ENCODE data around the gene NAT9.

Gene NAT9

DNA sequence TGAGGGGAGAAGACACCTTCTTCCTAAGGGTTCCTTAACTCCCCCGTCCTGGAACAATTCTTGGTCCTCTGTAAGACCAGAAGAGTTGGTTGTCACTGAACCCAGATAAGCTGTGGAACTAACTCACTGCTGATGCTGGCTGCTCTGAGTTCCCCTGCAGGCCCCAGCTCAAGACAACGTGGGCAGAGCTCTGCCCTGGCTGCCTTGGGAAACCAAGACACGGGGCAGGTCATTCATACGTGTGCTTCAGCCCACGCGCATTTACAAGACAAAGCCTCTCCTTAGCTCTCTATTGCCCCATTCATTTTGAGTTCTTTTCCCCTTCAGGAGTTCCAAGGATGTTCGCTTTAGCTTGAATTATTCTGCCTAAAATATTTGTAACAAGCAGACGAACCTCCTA is 3.4 kb upstream of the NAT9 start:
- DNase-seq: no peak

GRCh38 chr17:74778960-74779359 is 2.8 kb upstream of the NAT9 start:
- DNase-seq: no peak

- no peak for DNase-seq
These were observed 1.9 kb upstream of the NAT9 start for GRCh38 chr17:74777901-74778515.

GRCh38 chr17:74776990-74777389 is 845 bp upstream of the NAT9 start:
- DNase-seq: no peak

GRCh38 chr17:74775409-74776043 is 619 bp downstream of the NAT9 start:
- no peak for DNase-seq

GRCh38 chr17:74773871-74774286 is 2.3 kb downstream of the NAT9 start:
- no peak for DNase-seq

DNA sequence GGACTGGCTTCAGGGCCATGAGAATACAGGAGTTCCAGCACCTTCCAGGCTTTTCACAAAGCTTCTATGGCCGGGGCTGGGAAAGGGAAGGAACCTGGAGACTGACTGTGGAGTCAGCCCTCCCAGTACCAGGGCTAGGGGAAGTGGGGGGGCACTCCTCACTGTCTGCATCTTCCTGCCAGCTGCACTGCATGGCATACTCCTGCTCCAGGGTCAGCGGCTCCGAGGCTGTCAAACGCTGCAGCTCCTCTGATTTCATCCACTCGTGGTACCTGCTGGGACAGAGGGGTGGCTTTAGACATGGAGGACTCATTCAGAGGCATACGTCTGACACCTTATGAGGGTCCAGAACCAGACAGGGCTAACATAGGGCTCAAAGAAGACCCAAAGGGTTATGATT is 2.7 kb downstream of the NAT9 start:
- DNase-seq: no peak

DNA sequence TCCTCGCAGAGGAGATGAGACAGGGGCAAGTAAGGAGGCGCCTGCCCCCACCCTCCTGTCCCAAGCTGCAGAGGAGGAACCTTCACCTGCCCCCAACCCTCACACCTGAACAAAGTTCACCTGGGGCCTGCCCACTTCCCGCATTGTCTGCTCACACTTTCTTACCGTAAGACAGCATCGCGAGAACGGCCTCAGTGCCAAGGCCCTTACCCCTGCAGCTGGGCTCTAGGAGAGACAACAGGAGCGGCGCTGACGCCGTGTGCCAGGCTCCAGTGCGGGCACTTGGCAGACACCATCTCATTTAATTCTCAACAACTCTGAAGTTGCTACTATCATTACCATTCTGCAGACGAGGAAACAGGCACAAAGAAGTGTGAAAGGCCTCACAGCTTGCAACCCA is 4.1 kb downstream of the NAT9 start:
- no peak for DNase-seq

GRCh38 chr17:74771319-74771914 is 4.7 kb downstream of the NAT9 start:
- DNase-seq: no peak

GRCh38 chr17:74770498-74771318 is 5.4 kb downstream of the NAT9 start:
- no peak for DNase-seq

DNA sequence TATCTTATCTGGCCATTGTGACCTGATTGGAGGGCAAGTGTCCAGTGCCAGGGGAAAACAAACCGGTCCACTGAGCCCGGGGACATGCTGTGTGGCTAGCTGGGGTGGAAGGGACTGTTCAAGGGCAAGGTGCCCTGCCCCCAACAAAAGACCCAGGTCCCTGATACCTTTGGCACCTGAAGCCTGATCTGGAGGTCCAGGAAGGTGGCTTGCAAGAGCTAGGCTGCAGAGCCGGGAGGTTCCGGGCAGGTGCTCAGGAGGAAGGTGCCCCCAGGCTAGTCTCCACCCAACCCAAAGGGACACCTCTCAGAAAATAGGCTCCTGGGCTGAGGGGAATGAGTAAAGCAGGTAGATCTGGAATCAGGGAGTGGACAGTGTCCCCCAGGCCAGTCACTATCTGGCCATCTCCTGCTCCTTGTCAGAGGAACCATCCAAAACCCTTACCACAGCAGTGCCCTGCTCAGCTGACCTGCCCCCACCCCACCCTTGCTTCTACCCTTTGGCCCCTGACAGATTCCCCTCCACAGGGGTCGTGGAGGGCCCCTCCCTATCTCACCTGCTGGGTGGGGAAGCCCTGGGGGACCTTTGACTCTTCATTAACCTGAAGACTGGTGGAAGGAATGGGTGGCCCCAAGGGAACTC is 6.2 kb downstream of the NAT9 start:
- DNase-seq: no peak

- no peak for DNase-seq
These were observed 6.8 kb downstream of the NAT9 start for GRCh38 chr17:74769266-74769855.

- no peak for DNase-seq
These were observed 7.4 kb downstream of the NAT9 start for GRCh38 chr17:74768763-74769114.

DNA sequence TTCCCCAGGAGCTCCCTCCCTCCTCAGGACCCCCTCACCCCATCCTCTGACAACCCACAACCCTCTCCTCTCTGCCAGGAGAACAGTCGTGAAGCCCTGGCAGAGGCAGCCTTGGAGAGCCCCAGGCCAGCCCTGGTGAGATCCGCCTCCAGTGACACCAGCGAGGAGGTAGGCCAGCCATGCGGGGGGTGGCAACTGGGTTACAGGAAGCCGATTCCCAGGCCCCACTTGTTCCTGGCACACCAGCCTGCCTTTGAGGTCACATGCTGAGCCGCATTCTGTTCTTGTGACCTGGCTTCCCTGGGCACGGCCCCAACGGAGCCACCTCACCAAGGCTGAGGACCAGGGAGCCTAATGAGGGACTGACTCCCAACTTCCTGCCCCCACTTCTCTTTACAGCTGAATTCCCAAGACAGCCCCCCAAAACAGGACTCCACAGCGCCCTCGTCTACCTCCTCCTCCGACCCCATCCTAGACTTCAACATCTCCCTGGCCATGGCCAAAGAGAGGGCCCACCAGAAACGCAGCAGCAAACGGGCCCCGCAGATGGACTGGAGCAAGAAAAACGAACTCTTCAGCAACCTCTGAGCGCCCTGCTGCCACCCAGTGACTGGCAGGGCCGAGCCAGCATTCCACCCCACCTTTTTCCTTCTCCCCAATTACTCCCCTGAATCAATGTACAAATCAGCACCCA is 7.9 kb downstream of the NAT9 start:
- DNase-seq: no peak

DNA sequence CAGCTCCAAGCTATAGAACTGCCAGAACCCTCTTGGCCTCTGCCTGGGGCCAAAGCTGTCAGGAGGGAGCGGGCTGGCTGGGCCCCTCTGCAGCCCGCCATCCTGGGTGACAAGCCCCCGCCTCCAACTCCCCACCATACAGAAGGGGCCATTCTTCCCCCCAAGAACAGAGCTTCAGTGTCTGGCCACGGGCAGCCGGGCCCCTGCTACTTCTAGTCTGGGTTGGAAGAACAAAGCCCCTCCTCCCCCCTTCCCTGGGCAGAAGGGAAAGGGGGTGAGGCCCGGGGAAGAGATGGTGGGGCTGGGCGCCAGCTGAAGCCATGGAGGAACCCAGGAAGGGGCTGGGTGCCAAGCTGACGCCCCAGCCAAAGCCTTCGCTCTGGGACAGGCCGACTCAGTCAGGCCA is 9.0 kb downstream of the NAT9 start:
- no peak for DNase-seq

DNA sequence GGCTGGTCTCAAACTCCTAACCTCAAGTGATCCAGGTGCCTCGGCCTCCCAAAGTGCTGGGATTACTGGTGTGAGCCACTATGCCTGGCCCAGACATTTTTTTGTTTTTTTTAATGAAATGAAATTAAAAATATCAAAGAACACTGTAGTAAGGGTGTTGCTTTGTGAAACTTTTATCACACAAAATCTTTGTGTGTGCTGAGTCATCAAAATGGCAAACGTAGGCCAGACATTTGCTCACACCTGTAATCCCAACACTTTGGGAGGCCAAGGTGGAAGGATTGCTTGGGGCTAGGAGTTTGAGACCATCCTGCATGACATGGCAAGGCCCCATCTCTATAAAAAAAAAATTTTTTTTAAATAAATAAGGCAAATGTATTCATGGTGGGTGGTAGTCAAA is 9.7 kb downstream of the NAT9 start:
- DNase-seq: no peak

DNA sequence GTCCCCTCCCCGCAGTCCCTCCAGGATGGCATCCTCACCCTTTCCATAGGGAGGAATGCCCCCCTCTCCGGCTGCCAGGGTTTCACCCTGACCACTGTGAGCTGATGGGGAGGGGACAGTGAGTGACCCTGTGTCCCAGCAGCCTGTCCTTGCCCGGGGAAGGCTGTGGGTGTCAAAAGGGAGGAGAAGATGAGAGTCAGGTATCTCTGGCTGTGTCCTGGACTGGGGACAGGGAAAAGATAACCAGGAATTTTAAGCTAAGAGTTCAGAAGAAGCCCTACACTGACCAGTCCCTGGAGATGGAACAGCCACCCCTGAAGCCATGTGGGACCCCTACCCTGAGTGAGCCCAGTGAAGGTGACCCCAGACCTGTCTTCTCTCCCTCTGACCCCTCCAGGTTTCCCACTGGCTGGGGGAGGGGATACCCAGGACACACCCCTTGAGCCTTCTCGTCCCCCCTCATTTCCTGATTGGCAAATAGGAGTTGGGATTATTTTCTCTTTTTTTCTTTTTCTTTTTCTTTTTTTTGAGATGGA is 11.3 kb downstream of the NAT9 start:
- no peak for DNase-seq

DNA sequence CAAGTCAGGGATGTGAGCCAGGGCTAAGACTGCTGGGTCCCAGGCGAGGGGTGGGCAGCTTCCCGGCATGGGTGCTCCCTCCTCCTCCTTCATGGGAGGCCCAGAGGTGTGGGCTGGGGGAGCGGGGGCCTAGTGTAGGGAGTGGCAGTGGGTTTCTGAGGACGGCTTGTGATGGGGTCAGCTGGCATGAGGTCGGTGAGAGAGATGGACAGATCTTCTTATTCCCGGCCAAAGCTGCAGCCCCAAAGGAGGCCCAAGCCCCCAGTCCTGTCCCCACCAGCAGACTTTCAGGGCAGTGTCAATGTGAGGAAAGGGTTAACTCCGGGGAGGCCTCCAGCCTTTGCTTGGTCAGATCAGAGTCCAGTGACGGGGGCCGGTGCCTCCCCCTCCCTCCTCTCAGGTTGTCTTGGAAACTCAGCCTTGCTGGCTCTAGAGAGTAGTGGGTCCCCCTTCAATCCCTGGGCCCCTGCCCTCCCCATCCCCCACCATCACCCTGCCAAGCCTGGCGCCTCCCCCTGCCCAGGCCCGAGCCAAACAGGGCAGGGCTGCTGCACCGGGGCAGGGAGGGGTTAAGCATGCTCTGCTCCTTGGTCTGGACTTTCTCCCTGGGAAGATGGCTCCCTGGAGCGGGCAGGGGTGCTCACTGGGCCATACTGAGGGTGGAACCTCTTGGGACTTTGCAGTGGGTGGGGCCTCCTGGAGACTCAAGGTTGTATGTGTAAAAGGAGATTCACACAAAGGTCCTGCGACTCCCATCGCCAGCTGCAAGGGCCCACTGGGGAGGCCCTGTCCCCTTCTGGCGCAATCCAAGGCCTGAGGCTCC is 12.4 kb downstream of the NAT9 start:
- no peak for DNase-seq

DNA sequence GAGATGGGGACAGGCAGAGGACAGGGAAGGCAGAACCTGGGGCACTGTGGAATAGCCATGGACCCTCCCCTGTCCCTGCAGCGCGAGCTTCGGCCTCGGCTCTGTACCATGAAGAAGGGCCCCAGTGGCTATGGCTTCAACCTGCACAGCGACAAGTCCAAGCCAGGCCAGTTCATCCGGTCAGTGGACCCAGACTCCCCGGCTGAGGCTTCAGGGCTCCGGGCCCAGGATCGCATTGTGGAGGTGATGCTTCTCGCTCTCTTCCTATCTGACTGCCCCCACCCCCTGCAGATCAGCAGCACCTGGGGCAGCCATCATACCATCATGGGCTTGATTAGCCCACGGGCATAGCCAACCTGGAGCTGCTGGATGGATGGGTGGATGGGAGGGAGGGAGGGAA is 14.2 kb downstream of the NAT9 start:
- no peak for DNase-seq

- no peak for DNase-seq
These were observed 14.7 kb downstream of the NAT9 start for GRCh38 chr17:74761419-74761818.

All from DMS79 treated with DMSO at 0.1 percent for 48 hours (cell line).